Stimulated activated CD4-positive, alpha-beta T cell treated with anti-CD3 and anti-CD28 coated beads, Interleukin-1b, Interleukin-23, amount 100 ng/mL, for 1 hour (primary cell): ENCODE measurements around the gene SOSTDC1.
"Not testable (repeated sequence)": the region's sequence is repeated elsewhere in the genome, so short reads cannot be mapped to it uniquely, and the experiment has no call there.

Experiments
- DNase-seq, 2 donors: peaks; one replicate each; pipeline ENCODE4 v3.0.0-alpha.2; 2020; ENCODE audit warnings: low read depth in 2 of 2

The SOSTDC1 gene

GRCh38 chr7:16465469-16466361 is at the start of gene SOSTDC1:
TSS of gene SOSTDC1 (minus strand) at chr7:16465738. CDS start at chr7:16465668, 70 bp downstream.
- DNase-seq: no peak

- DNase-seq: no peak
These were observed 49.2 kb upstream of the SOSTDC1 start for GRCh38 chr7:16514729-16515128.

DNA sequence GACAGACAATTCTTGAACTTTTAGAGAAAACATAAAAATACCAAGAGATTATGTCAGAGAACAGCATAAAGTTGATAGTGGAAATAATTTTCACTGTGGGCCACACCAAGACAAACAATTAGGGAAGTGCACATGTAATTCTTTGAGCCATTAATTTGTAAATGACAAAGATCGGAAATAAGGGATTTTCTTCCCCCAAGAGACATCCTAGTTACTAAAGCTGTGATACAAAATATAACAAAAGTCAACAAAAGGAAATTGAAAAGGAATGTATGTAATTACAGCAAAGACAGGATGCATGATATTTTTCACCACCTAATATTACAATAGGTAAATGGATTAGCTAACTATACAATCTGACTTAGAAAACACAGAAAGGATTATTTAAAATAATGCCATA is 48.7 kb upstream of the SOSTDC1 start:
- no peak for DNase-seq

GRCh38 chr7:16512097-16512496 is 46.6 kb upstream of the SOSTDC1 start:
- DNase-seq: no peak

DNA sequence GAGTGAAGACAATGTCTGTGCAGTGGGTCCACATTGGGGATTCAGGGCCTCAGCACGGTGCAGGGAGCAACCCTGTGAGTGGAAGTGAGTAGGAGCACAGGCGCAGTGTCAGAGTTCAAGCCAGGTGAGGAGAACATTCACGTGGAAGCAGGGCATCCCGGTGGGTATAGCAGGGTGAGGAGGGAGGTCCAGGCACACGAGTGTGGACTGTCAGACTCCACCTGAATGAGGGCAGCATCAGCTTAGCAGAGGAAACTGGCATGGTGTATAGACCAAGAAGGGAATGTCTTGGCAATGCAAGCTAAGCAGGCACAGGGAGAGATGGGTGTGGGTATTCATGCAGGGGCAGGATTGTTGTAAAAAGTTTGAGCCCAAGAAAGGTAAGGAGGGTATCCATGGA is 45.8 kb upstream of the SOSTDC1 start:
- DNase-seq: no peak

DNA sequence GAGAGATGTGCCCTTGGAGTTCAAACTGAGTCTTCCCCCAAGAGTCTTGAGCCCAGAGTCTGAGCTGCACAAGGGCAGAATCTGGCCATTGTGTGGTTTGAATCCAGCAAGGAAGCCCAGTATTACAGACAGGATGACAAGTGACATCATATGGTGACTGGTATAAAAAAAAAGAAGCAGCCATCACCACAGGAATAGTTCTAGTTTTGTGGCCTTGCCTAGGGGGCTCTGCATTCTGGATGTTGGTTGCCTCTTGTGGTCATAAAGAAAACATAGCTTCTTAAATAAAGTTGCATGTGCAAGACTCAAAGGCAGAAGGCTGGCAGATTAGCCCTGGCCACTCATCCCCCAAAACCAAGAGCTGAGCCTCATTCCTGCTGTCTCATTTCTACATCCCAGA is 44.3 kb upstream of the SOSTDC1 start:
- DNase-seq: no peak

DNA sequence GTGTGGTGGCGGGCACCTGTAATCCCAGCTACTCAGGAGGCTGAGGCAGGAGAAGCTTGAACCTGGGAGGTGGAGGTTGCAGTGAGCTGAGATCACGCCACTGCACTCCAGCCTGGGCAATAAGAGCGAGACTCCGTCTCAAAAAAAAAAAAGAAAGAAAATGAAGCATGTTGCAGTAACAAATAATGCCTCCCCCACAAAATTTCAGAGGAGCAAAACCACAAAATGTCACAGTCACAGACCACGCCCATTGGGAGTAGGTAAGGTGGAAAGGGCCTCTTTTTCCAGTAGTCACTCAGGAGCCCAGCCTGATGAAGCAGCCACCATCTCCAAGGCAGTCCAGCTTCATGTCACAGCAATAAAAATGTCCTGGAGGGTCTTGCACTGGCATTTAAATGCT is 40.9 kb upstream of the SOSTDC1 start:
- not testable (repeated sequence) for DNase-seq

DNA sequence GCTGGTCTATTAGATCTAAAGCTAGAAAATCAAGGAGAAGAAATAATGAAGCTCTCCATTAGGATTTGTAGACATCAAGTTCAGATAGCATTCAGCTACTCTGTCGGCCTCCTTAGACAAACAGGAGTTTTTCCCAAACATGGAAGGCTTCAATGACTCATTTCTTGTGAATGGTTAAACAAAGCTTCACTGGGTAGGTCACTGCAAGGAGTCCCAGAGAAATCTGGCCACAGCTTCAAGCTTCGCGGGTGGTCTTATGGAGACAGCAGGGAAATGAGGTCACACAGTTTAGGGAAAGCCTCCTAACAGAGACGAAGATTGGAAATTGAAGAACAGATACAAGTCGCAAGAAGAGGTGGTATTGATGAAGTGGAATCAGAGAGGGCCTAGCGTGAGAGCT is 38.5 kb upstream of the SOSTDC1 start:
- DNase-seq: no peak

DNA sequence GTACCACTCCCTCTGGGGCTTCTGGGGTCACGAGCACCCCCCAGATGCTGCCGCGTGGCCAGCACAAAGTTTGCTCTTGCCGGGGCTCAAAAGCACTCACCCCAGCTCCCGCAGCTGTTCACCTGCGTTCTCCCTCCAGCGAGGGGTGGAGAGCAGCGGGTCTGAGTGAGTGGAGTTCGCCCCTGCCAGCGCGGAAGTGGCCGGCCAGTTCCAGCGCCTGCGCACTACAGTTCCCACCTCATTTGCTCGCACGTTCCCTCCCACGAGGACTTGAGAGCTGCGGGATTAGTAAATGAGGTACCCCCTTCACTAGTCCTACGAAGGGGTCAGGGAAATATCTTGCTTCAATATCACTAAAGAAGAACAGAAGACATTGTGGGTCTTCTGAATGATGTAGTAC is 36.8 kb upstream of the SOSTDC1 start:
- no peak for DNase-seq

GRCh38 chr7:16498122-16498521 is 32.6 kb upstream of the SOSTDC1 start:
- DNase-seq: no peak

- DNase-seq: no peak
These were observed 29.6 kb upstream of the SOSTDC1 start for GRCh38 chr7:16494955-16495719.

DNA sequence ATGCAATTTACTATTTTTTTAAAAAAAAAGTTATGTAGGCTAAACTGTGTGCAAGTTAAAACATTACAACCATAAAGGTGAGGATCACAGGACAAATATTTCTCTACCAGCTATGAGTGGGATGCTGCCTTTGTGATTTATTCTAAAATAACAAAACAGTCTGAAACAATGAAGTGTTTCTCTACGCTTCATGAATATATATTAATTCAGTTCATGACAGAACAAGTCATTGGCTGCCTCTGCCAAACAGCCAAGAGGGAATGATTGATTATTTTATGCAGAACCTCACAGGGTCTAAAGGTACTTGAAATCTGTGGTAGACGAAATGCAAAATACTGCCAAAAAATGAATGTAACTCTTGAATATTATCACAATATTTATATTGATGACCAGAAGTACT is 29.0 kb upstream of the SOSTDC1 start:
- no peak for DNase-seq

DNA sequence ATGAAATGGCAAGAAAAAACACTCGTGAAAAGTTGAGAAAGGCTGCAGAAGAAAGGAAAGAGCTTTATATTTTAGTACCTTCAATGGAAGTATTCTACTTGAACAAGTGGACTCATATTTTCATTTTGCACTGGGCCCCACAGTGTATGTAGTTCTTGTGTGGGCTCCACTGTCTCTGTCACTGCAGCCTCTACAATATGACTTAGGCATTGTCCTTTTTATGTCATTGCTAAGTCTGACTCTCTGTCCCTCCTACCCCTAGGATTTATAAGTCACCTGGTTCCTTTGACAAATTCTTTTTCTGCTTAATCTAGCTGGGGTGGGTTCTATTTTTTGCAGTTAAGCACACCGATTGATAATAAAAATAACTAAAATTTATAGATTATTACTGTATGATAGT is 27.7 kb upstream of the SOSTDC1 start:
- DNase-seq: no peak

GRCh38 chr7:16492513-16493062 is 27.1 kb upstream of the SOSTDC1 start:
- DNase-seq: no peak

DNA sequence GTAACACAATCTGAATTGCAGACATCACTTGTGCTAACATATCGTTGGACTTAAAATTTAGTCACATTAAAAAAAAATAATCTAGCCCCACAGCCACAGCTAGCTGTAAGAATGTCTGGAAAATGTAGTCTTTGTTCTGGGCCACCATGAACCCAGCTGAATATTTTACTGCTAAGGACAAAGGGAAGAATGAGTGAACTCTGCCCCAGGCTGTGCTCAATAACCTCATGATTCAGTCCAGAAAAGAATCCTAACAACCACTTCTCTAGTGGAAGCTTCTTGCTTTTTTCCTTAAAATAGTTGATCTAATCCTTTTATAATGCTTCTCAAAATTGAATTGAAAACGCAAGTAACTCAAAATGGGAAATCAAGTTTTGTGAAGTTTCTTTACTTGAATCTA is 25.6 kb upstream of the SOSTDC1 start:
- DNase-seq: no peak

- DNase-seq: no peak
These were observed 19.1 kb upstream of the SOSTDC1 start for GRCh38 chr7:16484453-16485158.

- DNase-seq: no peak
These were observed 14.1 kb upstream of the SOSTDC1 start for GRCh38 chr7:16479591-16479990.

DNA sequence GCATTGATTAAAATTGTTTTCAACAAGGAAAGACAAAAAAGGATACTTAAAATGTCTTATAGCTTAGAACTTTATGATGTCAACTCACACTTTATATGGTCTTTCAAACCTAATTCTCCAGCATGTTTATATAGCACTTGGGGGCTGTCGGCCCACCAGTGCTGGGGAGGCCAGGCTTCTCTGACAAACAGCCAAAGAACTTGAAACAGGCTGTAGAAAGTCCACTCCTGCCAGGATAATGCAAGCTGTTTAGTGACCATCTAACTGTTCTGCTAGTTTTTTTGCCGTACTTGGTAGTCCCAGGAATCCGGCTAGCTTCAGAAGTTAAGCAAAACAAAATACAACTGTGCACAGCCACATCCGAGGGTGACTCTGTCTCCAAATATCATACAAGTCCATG is 13.6 kb upstream of the SOSTDC1 start:
- no peak for DNase-seq

DNA sequence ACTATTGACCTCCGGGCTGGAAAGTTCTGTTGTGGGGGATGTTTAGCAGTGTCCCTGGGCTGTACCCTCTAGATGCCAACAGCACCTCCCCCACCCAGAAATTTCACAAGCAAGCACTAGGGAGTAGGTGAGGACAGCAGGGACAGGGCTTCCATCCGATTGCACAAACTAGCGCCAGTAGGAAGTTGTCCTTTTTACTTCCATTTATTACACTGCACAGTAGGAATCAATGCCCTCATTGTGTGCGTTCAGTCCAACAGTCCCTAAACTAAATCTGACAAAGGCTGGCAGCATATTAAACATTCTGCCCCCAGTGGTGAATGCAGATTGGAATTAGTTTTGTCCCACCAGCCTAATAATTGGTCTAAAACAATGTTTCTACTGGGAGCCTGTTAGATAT is 6.4 kb upstream of the SOSTDC1 start:
- DNase-seq: no peak

- DNase-seq: no peak
These were observed 1.4 kb downstream of the SOSTDC1 start for GRCh38 chr7:16463949-16464715.

- DNase-seq: no peak
These were observed 2.0 kb downstream of the SOSTDC1 start for GRCh38 chr7:16463520-16463919.
